GM12873 (cell line): Measurements from ENCODE around the gene MRPL58.
A peak's percentile ranks its signal among the peaks of the same experiment; 100 is the strongest.

Source experiments
- TF ChIP-seq, protein P1 (sequence below): IDR thresholded peaks from 2 replicates; pipeline ENCODE4 v1.5.1; 2012; ENCODE audit warnings: low read depth, mild to moderate bottlenecking, moderate library complexity, low read length, control low read depth; ENCODE audit not compliant: insufficient read depth; ENCODE audit errors: missing control alignments

The MRPL58 gene

DNA sequence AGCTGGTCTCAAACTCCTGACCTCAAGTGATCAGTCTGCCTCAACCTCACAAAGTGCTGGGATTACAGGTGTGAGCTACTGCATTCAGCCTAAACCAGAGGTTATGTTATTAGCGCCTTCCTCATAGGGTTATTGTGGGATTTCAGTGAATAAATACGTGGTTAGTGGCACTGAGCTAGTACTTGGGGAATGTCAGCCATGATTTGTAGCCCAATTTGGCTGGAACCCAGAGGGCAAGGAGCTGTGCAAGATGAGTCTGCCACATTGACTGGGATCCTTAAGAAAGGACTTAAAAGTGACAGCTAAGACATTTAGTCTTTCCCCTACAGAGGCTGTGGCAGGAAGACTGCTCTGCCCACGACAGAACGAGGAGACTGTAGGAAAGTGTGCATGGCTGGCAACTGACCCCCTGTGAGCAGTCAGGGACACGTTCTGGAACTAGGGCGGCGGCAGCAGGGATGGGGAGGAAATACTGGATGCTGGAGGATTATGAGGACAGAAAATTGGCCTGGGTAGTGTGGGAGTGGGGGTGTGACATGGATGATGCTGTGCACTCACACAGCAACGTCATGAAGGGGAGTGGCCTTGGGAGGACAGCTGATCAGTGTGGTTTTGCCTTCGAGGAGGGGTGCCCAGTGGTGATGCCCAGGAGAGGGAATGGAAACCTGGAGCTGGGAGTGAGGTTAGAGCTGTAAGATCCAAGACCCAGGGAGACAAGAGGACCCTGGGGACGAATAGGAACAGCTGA, 19.7 kb downstream of the MRPL58 start:
- TF ChIP-seq, protein P1, sequence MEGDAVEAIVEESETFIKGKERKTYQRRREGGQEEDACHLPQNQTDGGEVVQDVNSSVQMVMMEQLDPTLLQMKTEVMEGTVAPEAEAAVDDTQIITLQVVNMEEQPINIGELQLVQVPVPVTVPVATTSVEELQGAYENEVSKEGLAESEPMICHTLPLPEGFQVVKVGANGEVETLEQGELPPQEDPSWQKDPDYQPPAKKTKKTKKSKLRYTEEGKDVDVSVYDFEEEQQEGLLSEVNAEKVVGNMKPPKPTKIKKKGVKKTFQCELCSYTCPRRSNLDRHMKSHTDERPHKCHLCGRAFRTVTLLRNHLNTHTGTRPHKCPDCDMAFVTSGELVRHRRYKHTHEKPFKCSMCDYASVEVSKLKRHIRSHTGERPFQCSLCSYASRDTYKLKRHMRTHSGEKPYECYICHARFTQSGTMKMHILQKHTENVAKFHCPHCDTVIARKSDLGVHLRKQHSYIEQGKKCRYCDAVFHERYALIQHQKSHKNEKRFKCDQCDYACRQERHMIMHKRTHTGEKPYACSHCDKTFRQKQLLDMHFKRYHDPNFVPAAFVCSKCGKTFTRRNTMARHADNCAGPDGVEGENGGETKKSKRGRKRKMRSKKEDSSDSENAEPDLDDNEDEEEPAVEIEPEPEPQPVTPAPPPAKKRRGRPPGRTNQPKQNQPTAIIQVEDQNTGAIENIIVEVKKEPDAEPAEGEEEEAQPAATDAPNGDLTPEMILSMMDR: no peak

DNA sequence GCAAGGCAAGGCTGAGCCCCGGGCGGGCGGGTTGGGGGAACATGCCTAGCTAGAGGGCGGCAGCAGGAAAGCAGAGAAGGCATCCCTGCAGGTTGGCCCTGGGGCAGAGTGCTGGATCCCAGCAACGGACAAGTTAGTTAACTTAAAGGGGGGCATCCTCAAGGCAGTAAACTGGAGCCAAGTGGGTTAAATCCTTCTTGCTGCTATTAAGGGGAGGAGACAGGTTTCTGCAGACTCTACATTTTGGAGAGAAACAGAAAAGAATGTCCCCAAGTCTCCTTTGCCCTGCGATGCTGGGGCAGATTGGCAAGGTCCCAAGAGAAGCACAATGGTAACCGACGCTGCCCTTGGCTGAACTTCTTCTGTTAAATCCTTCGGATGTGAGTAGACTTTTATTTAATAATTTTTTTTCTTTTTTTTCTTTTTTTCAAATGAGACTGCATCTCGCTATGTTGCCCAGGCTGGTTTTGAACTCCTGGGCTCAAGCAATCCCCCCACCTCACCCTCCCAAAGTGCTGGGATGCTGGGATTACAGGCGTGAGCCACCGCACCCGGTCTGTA, 20.3 kb downstream of the MRPL58 start:
- TF ChIP-seq, protein P1: no peak

- TF ChIP-seq, protein P1: no peak
Observed at GRCh38 chr17:75033346-75034235, 21.1 kb downstream of the MRPL58 start.

DNA sequence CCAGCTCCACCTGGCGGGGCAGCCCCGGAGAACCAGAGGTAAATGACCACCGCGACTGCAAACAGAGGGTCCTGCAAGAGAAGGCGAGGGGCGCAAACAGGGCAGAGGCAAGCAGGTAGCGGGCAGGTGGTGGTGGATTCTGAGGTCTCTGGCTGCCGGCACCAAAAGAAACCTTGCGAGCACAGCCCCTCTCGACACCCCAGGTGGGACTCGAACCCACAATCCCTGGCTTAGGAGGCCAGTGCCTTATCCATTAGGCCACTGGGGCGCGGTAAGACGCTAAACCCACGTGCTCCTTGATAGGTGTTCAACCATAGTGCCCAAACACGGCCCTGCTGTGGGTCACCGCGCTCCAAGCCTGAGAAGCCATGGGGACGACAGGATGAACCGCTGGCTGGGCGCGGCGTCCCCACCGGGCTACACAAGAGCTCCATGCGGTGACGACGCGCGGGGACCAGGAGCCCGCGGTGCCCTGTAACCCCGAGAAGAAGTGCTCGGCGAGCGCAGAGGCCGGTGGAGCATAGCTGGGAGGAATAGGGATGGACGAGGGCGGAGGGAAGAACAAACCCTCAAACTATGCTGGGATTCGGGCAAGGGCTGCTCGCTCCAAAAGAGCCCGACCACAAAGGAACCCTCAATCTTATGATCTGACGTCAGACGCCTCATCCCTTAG, 21.9 kb downstream of the MRPL58 start:
- TF ChIP-seq, protein P1: peak; percentile 22

GRCh38 chr17:75036643-75037268, 24.3 kb downstream of the MRPL58 start:
- TF ChIP-seq, protein P1: no peak

DNA sequence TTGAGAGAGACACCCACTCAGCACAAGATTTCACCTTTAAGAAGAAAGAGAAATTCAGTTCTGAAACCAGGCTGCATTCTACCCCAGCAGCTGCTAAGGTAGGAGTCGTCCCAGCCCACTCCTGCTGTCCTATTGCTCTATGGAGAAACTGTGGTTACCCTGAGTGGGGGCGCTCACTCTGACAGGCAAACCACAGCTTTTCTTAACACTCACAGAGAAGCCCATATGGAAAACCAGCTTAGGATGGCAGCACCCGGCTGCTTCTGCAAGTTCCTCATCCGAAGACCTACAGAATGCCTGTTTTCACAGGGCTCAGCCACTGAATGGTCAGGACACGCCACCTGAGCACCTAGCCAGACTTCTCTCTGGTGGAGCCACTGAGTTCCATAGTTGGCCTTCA, 26.8 kb downstream of the MRPL58 start:
- TF ChIP-seq, protein P1: no peak
